ENCODE data around the gene DENND4A.

The DENND4A gene

GRCh38 chr15:65650312-65651041 lies 141.6 kb downstream of the DENND4A start:
- TF ChIP-seq SIN3A (IDR thresholded peaks at IDR 0.05; ENCODE audit: borderline replicate concordance, insufficient read depth, low read length) (no peak), TAF1 (IDR thresholded peaks at IDR 0.05; ENCODE audit: borderline replicate concordance, insufficient read depth, low read length) (no peak), REST (IDR thresholded peaks at IDR 0.05; ENCODE audit: insufficient read depth in 1 of 2, low read depth in 2 of 2, low read length in 2 of 2) (no peak), FOXP2 (optimal IDR thresholded peaks at IDR 0.05; ENCODE audit: borderline replicate concordance, extremely low read depth, extremely low read length, insufficient read depth) (no peak), POLR2AphosphoS5 (IDR thresholded peaks at IDR 0.05; ENCODE audit: low read depth, low read length) (no peak)

GRCh38 chr15:65646486-65646885 lies 145.6 kb downstream of the DENND4A start:
- TF ChIP-seq POLR2AphosphoS5 (IDR thresholded peaks at IDR 0.05; ENCODE audit: low read depth, low read length) (no peak), FOXP2 (optimal IDR thresholded peaks at IDR 0.05; ENCODE audit: borderline replicate concordance, extremely low read depth, extremely low read length, insufficient read depth) (no peak), TAF1 (IDR thresholded peaks at IDR 0.05; ENCODE audit: borderline replicate concordance, insufficient read depth, low read length) (no peak), SIN3A (IDR thresholded peaks at IDR 0.05; ENCODE audit: borderline replicate concordance, insufficient read depth, low read length) (no peak), REST (IDR thresholded peaks at IDR 0.05; ENCODE audit: insufficient read depth in 1 of 2, low read depth in 2 of 2, low read length in 2 of 2) (no peak)

- TF ChIP-seq SIN3A (IDR thresholded peaks at IDR 0.05; ENCODE audit: borderline replicate concordance, insufficient read depth, low read length) = no peak
- no peak for TF ChIP-seq POLR2AphosphoS5 (IDR thresholded peaks at IDR 0.05; ENCODE audit: low read depth, low read length)
- TF ChIP-seq FOXP2 (optimal IDR thresholded peaks at IDR 0.05; ENCODE audit: borderline replicate concordance, extremely low read depth, extremely low read length, insufficient read depth) = no peak
- TF ChIP-seq REST (IDR thresholded peaks at IDR 0.05; ENCODE audit: insufficient read depth in 1 of 2, low read depth in 2 of 2, low read length in 2 of 2) = no peak
- no peak for TF ChIP-seq TAF1 (IDR thresholded peaks at IDR 0.05; ENCODE audit: borderline replicate concordance, insufficient read depth, low read length)
Observed at GRCh38 chr15:65645392-65645791, 146.7 kb downstream of the DENND4A start.

- TF ChIP-seq TAF1 (IDR thresholded peaks at IDR 0.05; ENCODE audit: borderline replicate concordance, insufficient read depth, low read length) (no peak), REST (IDR thresholded peaks at IDR 0.05; ENCODE audit: insufficient read depth in 1 of 2, low read depth in 2 of 2, low read length in 2 of 2) (no peak)
Observed at GRCh38 chr15:65644282-65644681, 147.8 kb downstream of the DENND4A start.

- TF ChIP-seq SIN3A (IDR thresholded peaks at IDR 0.05; ENCODE audit: borderline replicate concordance, insufficient read depth, low read length) (no peak), TAF1 (IDR thresholded peaks at IDR 0.05; ENCODE audit: borderline replicate concordance, insufficient read depth, low read length) (no peak), FOXP2 (optimal IDR thresholded peaks at IDR 0.05; ENCODE audit: borderline replicate concordance, extremely low read depth, extremely low read length, insufficient read depth) (no peak), REST (IDR thresholded peaks at IDR 0.05; ENCODE audit: insufficient read depth in 1 of 2, low read depth in 2 of 2, low read length in 2 of 2) (no peak), POLR2AphosphoS5 (IDR thresholded peaks at IDR 0.05; ENCODE audit: low read depth, low read length) (no peak)
Observed at GRCh38 chr15:65642594-65642993, 149.5 kb downstream of the DENND4A start.

Measured in PFSK-1 (cell line).